Mesothelial cell of epicardium (in vitro differentiated cells): ENCODE measurements around the gene TRIM63. TPM values are rescaled to one million over a fixed set of nuclear protein-coding genes. Genes with fewer than 3 reads are reported as not detected.

Source experiments
- DNase-seq, 2 experiments: peaks; one replicate each; pipeline ENCODE4 v3.0.0; 2021; ENCODE audit warnings: low spot score in 2 of 2; ENCODE audit not compliant: unreplicated experiment in 2 of 2
- H3K27ac Mint-ChIP-seq: 2 replicates; pipeline ENCODE4 v1.8.0; 2021; ENCODE audit warnings: mixed read lengths
- H3K27me3 Mint-ChIP-seq: 2 replicates; pipeline ENCODE4 v1.8.0; 2021; ENCODE audit warnings: low read depth, mixed read lengths
- H3K36me3 Mint-ChIP-seq: 2 replicates; pipeline ENCODE4 v1.8.0; 2021; ENCODE audit warnings: mixed read lengths
- H3K4me1 Mint-ChIP-seq: 2 replicates; pipeline ENCODE4 v1.8.0; 2021; ENCODE audit warnings: mixed read lengths
- H3K4me3 Mint-ChIP-seq: 2 replicates; pipeline ENCODE4 v1.8.0; 2021; ENCODE audit warnings: mild to moderate bottlenecking, moderate library complexity, mixed read lengths
- H3K9me3 Mint-ChIP-seq: 2 replicates; pipeline ENCODE4 v1.8.0; 2021; ENCODE audit warnings: mixed read lengths
- CTCF ChIP-seq: fragments of 200-600 bp; sonication (generic); IDR thresholded peaks from one replicate; pipeline ENCODE4 v1.5.0; 2021; ENCODE audit warnings: antibody characterized with exemption; ENCODE audit not compliant: unreplicated experiment
- total RNA-seq: library from RNA; stranded (reverse); gene quantifications from 3 replicates; pipeline ENCODE4 v1.2.1, GENCODE V29; 2021

Gene TRIM63
- total RNA-seq, 1 donor from 2014 or later: 1.9 TPM

GRCh38 chr1:26020941-26021646 lies 46.3 kb downstream of the TRIM63 start:
- no peak for TF ChIP-seq CTCF
- Mint-ChIP-seq H3K36me3 (no peaks in the 10 kb centered on the region), H3K27ac (peak overlapping the region; percentile 34), H3K4me3 (peak overlapping the region; percentile 95), H3K4me1 (peaks cover 56% of the 10 kb centered on the region), H3K27me3 (no peaks in the 10 kb centered on the region), H3K9me3 (no peaks in the 10 kb centered on the region)
- no peak for DNase-seq

- Mint-ChIP-seq H3K27ac (peak overlapping the region; percentile 49), H3K27me3 (no peaks in the 10 kb centered on the region), H3K4me3 (no peak overlapping the region), H3K36me3 (no peaks in the 10 kb centered on the region), H3K9me3 (no peaks in the 10 kb centered on the region), H3K4me1 (peaks cover 56% of the 10 kb centered on the region)
- no peak for DNase-seq
- TF ChIP-seq CTCF: no peak
Observed at GRCh38 chr1:26020330-26020768, 47.1 kb downstream of the TRIM63 start.

GRCh38 chr1:26019641-26020315 lies 47.7 kb downstream of the TRIM63 start:
- TF ChIP-seq CTCF: no peak
- Mint-ChIP-seq H3K4me3 (no peak overlapping the region), H3K36me3 (no peaks in the 10 kb centered on the region), H3K4me1 (peaks cover 56% of the 10 kb centered on the region), H3K27me3 (no peaks in the 10 kb centered on the region), H3K9me3 (no peaks in the 10 kb centered on the region), H3K27ac (peak overlapping the region; percentile 19)
- DNase-seq: no peak

DNA sequence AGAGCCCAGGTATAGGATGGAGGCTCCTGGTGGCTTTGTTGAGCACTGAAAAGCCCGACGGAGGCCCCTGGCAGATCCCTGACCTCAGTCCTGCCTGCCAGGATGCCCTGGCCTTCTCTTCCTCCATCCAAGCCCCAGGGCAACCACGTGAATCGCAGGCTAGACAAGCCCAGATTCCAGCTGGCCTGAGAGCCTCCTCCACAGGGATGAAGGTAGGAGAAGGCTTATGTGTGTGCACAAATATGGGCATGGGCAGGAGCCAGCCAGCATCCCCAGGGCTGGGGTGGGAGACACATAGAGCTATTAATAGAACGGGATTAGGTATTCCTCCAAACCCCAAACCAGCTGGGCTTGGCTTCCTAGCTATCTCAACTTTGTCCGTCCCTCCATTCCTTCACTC lies 49.8 kb downstream of the TRIM63 start:
- H3K27me3 Mint-ChIP-seq: no peaks in the 10 kb centered on the region

GRCh38 chr1:26016953-26017545 lies 50.4 kb downstream of the TRIM63 start:
- no peak for TF ChIP-seq CTCF
- peaks cover 36% of the 10 kb centered on the region for H3K4me1 Mint-ChIP-seq
- no peaks in the 10 kb centered on the region for H3K9me3 Mint-ChIP-seq
- no peak for DNase-seq
- no peak overlapping the region for H3K4me3 Mint-ChIP-seq
- H3K27ac Mint-ChIP-seq: no peak overlapping the region
- no peaks in the 10 kb centered on the region for H3K36me3 Mint-ChIP-seq
- H3K27me3 Mint-ChIP-seq: no peaks in the 10 kb centered on the region

More for the DNA sequence above, 49.8 kb downstream of the TRIM63 start:
- no peak overlapping the region for H3K4me3 Mint-ChIP-seq
- H3K27ac Mint-ChIP-seq: no peak overlapping the region
- H3K9me3 Mint-ChIP-seq: no peaks in the 10 kb centered on the region
- no peak for TF ChIP-seq CTCF
- no peaks in the 10 kb centered on the region for H3K36me3 Mint-ChIP-seq
- peaks cover 38% of the 10 kb centered on the region for H3K4me1 Mint-ChIP-seq
- DNase-seq: no peak
